SK-N-SH (cell line): ENCODE measurements around the gene CELF4. TPM values are rescaled to one million over a fixed set of nuclear protein-coding genes. Genes with fewer than 3 reads are reported as not detected.

Experiments used
- CTCF ChIA-PET: fragments of 300-600, 350-600 bp; formaldehyde crosslinking; extraction: SDS; loops from one replicate; lab custom pipeline; 2021; lab: Yijun Ruan, JAX
- POLR2A ChIA-PET: fragments of 350-600 bp; sonication (Branson Sonifier 250); formaldehyde crosslinking; extraction: SDS; loops from one replicate; lab custom pipeline; 2020; ENCODE audit warnings: antibody characterized with exemption, inconsistent platforms; lab: Yijun Ruan, JAX
- DNase-seq: peaks from one replicate; pipeline ENCODE4 v3.0.0; 2012
- H2AFZ ChIP-seq: fragments of 200-600 bp; sonication (generic); 2 replicates; pipeline ENCODE4 v1.8.1; 2016; ENCODE audit warnings: antibody characterized with exemption, mild to moderate bottlenecking, low read depth
- H3F3A ChIP-seq: fragments of 200-600 bp; sonication (generic); replicated peaks from 2 replicates; pipeline ENCODE3; 2016; ENCODE audit warnings: antibody characterized with exemption, mild to moderate bottlenecking; ENCODE audit not compliant: insufficient read depth
- H3K27ac ChIP-seq, 2 experiments: fragments of 200-500 bp in 1 of 2; fragments of 200-600 bp in 1 of 2; sonication (Bioruptor generic) in 1 of 2; sonication (generic), shearing (Covaris generic) in 1 of 2; 2 replicates each; pipeline versions ENCODE4 v1.5.1 to v1.6.1; 2014 to 2016; ENCODE audit warnings: low read depth in 2 of 2, inconsistent platforms in 1 of 2, low read length in 1 of 2, mild to moderate bottlenecking in 1 of 2, mixed read lengths in 1 of 2
- H3K27me3 ChIP-seq: fragments of 200-600 bp; sonication (generic), shearing (Covaris generic); 2 replicates; pipeline ENCODE4 v1.6.1; 2016; ENCODE audit warnings: mixed run types; ENCODE audit not compliant: insufficient read depth
- H3K36me3 ChIP-seq, 2 experiments: fragments of 200-500 bp in 1 of 2; fragments of 200-600 bp in 1 of 2; sonication (Bioruptor generic) in 1 of 2; sonication (generic) in 1 of 2; replicated peaks in 1 of 2; 2 replicates each; pipeline versions ENCODE3 to v1.5.1; 2014 to 2016; ENCODE audit warnings: low read length in 1 of 2, mild to moderate bottlenecking in 1 of 2; ENCODE audit not compliant: insufficient read depth in 2 of 2, control insufficient read depth in 1 of 2
- H3K4me1 ChIP-seq, 2 experiments: fragments of 200-500 bp in 1 of 2; fragments of 200-600 bp in 1 of 2; sonication (Bioruptor generic) in 1 of 2; sonication (generic), shearing (Covaris generic) in 1 of 2; 2 replicates each; pipeline versions ENCODE4 v1.5.1 to v1.6.1; 2014 to 2016; ENCODE audit warnings: low read depth in 1 of 2, low read length in 1 of 2, mixed run types in 1 of 2; ENCODE audit not compliant: insufficient read depth in 2 of 2, control insufficient read depth in 1 of 2
- H3K4me2 ChIP-seq: fragments of 200-600 bp; sonication (generic), shearing (Covaris generic); 2 replicates; pipeline ENCODE4 v1.6.1; 2017; ENCODE audit warnings: mixed run types
- H3K4me3 ChIP-seq, 2 experiments: fragments of 200-500 bp in 1 of 2; fragments of 200-600 bp in 1 of 2; sonication (Bioruptor generic) in 1 of 2; sonication (generic), shearing (Covaris generic) in 1 of 2; 2 replicates each; pipeline versions ENCODE4 v1.5.1 to v1.8.1; 2014 to 2016; ENCODE audit warnings: low read depth in 2 of 2, inconsistent platforms in 1 of 2, low read length in 1 of 2, mild to moderate bottlenecking in 1 of 2, mixed read lengths in 1 of 2, moderate library complexity in 1 of 2
- H3K79me2 ChIP-seq: fragments of 200-600 bp; sonication (generic); 2 replicates; pipeline ENCODE4 v1.8.1; 2017; ENCODE audit warnings: mild to moderate bottlenecking; ENCODE audit not compliant: insufficient read depth
- H3K9ac ChIP-seq: fragments of 200-600 bp; sonication (generic); 2 replicates; pipeline ENCODE4 v1.6.1; 2017; ENCODE audit warnings: mixed run types
- H3K9me2 ChIP-seq: fragments of 200-600 bp; sonication (generic); 2 replicates; pipeline ENCODE4 v1.6.1; 2017; ENCODE audit warnings: mixed run types
- H3K9me3 ChIP-seq: fragments of 200-600 bp; sonication (generic); 2 replicates; pipeline ENCODE4 v1.6.1; 2017; ENCODE audit warnings: mixed run types, mild to moderate bottlenecking, moderate library complexity
- H4K20me1 ChIP-seq: fragments of 200-600 bp; sonication (generic); 2 replicates; pipeline ENCODE4 v1.6.1; 2017; ENCODE audit warnings: mild to moderate bottlenecking, mixed run types; ENCODE audit not compliant: insufficient read depth
- ELF1 ChIP-seq: IDR thresholded peaks from 2 replicates; pipeline ENCODE4 v1.4.0; 2012
- EZH2phosphoT487 ChIP-seq: fragments of 200-600 bp; sonication (generic); IDR thresholded peaks from 2 replicates; pipeline ENCODE4 v1.6.1; 2017; ENCODE audit warnings: low read depth, mixed run types, mild to moderate bottlenecking, antibody characterized with exemption, moderate library complexity, borderline replicate concordance
- FOSL2 ChIP-seq: IDR thresholded peaks from 2 replicates; pipeline ENCODE4 v1.4.0; 2012; ENCODE audit warnings: low read depth, mild to moderate bottlenecking, moderate library complexity, borderline replicate concordance
- GABPA ChIP-seq: IDR thresholded peaks from 2 replicates; pipeline ENCODE4 v1.4.0; 2012; ENCODE audit warnings: low read depth, mild to moderate bottlenecking
- GATA2 ChIP-seq: sonication (generic); formaldehyde crosslinking; IDR thresholded peaks from 2 replicates; pipeline ENCODE4 v1.5.0; 2020; ENCODE audit warnings: mild to moderate bottlenecking, missing genetic modification reagents
- JUND ChIP-seq: IDR thresholded peaks from 2 replicates; pipeline ENCODE4 v1.4.0; 2012
- MEF2A ChIP-seq: IDR thresholded peaks from 2 replicates; pipeline ENCODE4 v1.4.0; 2012; ENCODE audit warnings: low read depth, borderline replicate concordance
- NFIC ChIP-seq: IDR thresholded peaks from 2 replicates; pipeline ENCODE4 v1.4.0; 2012; ENCODE audit warnings: borderline replicate concordance
- NRF1 ChIP-seq: IDR thresholded peaks from 2 replicates; pipeline ENCODE4 v1.6.1; 2012; ENCODE audit warnings: low read depth, mild to moderate bottlenecking, low read length
- RAD21 ChIP-seq: IDR thresholded peaks from 2 replicates; pipeline ENCODE4 v1.6.1; 2012; ENCODE audit warnings: mild to moderate bottlenecking, low read length
- RXRA ChIP-seq: IDR thresholded peaks from 2 replicates; pipeline ENCODE4 v1.4.0; 2012; ENCODE audit warnings: low read depth, mild to moderate bottlenecking, borderline replicate concordance
- SIN3A ChIP-seq: IDR thresholded peaks from 2 replicates; pipeline ENCODE4 v1.6.1; 2012; ENCODE audit warnings: low read depth, mild to moderate bottlenecking, low read length, moderate library complexity, borderline replicate concordance
- SMC3 ChIP-seq: IDR thresholded peaks from 2 replicates; pipeline ENCODE4 v1.6.1; 2012; ENCODE audit warnings: low read depth, low read length, improper control_type of control experiment
- TAF1 ChIP-seq: IDR thresholded peaks from 2 replicates; pipeline ENCODE4 v1.6.1; 2012; ENCODE audit warnings: low read depth, mild to moderate bottlenecking, low read length, moderate library complexity, borderline replicate concordance
- TCF12 ChIP-seq: IDR thresholded peaks from 2 replicates; pipeline ENCODE4 v1.4.0; 2012
- YY1 ChIP-seq: IDR thresholded peaks from 2 replicates; pipeline ENCODE4 v1.4.0; 2012; ENCODE audit warnings: low read depth, mild to moderate bottlenecking
- WGBS: methylation state at CpG from one replicate; pipeline ENCODE4 v1.1.6; 2017; ENCODE audit warnings: low lambda C conversion rate; 5-methylcytosine and 5-hydroxymethylcytosine counted together
- polyA plus RNA-seq, 3 experiments: library from polyadenylated mRNA; depleted of rRNA; stranded (reverse); fragments of >200 nt; gene quantifications; 2 replicates each; pipeline ENCODE4 v1.2.3, GENCODE V29; 2012
- TF ChIP-seq, protein P1 (sequence below): IDR thresholded peaks from 2 replicates; pipeline ENCODE4; 2012
- TF ChIP-seq, protein P2 (sequence below): IDR thresholded peaks from 2 replicates; pipeline ENCODE4 v1.4.0; 2012; ENCODE audit warnings: low read depth, borderline replicate concordance
- TF ChIP-seq, protein P3 (sequence below): fragments of 150-350 bp; IDR thresholded peaks from 2 replicates; pipeline ENCODE4 v1.6.1; 2017; ENCODE audit warnings: antibody characterized with exemption, low read length, low read depth, borderline replicate concordance
- TF ChIP-seq, protein P4 (sequence below): IDR thresholded peaks from 2 replicates; pipeline ENCODE4 v1.4.0; 2012; ENCODE audit warnings: low read depth, borderline replicate concordance
- TF ChIP-seq, protein P5 (sequence below): IDR thresholded peaks from 2 replicates; pipeline ENCODE4 v1.6.1; 2012; ENCODE audit warnings: mild to moderate bottlenecking, low read depth, low read length, moderate library complexity
- TF ChIP-seq, protein P6 (sequence below): fragments of 200-600 bp; sonication (generic); IDR thresholded peaks from 2 replicates; pipeline ENCODE4 v1.6.1; 2017; ENCODE audit warnings: antibody characterized with exemption, mild to moderate bottlenecking, moderate library complexity
- TF ChIP-seq, protein P7 (sequence below): IDR thresholded peaks from 2 replicates; pipeline ENCODE4 v1.4.0; 2012; ENCODE audit warnings: low read depth

The CELF4 gene
- polyA plus RNA-seq, 1 of the 3 experiments (the other 2 are of a cell fraction), result 0.26 TPM

DNA sequence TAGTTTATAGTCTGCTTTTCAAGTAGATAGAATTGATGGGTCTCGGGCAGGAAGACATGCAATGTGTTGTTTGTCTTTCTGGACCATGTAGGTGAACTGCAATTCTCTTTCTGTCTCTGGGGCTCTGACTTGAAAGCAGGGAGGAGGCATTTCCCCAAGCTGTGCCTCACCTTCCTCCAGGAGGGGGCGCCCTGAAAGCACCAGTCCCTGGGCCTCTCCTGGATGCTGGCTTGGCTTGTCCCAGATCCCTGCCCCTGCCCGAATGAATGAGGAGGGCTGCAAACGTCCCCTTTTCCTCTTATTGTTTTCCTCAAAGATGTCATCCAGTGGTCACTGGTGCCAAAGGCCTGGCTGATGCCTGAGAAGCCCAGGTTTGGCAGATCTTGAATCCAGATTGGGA, 270.6 kb downstream of the CELF4 start:
- H3K9me2 ChIP-seq, result no peaks in the 10 kb centered on the region
- H3K36me3 ChIP-seq, result no peaks in the 10 kb centered on the region
- POLR2A ChIA-PET, result no interaction called here
- no peak overlapping the region for H3K4me3 ChIP-seq
- no peak overlapping the region for H2AFZ ChIP-seq
- TF ChIP-seq RAD21 (peak; percentile 52), GABPA (no peak), SIN3A (no peak), FOSL2 (no peak), TAF1 (no peak), YY1 (no peak), TCF12 (no peak), MEF2A (no peak), JUND (no peak), RXRA (no peak), NRF1 (no peak), SMC3 (peak; percentile 36), GATA2 (CRISPR knock-in tag) (no peak), EZH2phosphoT487 (no peak), NFIC (no peak), ELF1 (no peak)
- TF ChIP-seq, protein P1, sequence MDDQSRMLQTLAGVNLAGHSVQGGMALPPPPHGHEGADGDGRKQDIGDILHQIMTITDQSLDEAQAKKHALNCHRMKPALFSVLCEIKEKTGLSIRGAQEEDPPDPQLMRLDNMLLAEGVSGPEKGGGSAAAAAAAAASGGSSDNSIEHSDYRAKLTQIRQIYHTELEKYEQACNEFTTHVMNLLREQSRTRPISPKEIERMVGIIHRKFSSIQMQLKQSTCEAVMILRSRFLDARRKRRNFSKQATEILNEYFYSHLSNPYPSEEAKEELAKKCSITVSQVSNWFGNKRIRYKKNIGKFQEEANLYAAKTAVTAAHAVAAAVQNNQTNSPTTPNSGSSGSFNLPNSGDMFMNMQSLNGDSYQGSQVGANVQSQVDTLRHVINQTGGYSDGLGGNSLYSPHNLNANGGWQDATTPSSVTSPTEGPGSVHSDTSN, result no peak
- TF ChIP-seq, protein P2, sequence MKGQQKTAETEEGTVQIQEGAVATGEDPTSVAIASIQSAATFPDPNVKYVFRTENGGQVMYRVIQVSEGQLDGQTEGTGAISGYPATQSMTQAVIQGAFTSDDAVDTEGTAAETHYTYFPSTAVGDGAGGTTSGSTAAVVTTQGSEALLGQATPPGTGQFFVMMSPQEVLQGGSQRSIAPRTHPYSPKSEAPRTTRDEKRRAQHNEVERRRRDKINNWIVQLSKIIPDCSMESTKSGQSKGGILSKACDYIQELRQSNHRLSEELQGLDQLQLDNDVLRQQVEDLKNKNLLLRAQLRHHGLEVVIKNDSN, result no peak
- TF ChIP-seq, protein P3, sequence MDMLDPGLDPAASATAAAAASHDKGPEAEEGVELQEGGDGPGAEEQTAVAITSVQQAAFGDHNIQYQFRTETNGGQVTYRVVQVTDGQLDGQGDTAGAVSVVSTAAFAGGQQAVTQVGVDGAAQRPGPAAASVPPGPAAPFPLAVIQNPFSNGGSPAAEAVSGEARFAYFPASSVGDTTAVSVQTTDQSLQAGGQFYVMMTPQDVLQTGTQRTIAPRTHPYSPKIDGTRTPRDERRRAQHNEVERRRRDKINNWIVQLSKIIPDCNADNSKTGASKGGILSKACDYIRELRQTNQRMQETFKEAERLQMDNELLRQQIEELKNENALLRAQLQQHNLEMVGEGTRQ, result no peak
- TF ChIP-seq, protein P4, sequence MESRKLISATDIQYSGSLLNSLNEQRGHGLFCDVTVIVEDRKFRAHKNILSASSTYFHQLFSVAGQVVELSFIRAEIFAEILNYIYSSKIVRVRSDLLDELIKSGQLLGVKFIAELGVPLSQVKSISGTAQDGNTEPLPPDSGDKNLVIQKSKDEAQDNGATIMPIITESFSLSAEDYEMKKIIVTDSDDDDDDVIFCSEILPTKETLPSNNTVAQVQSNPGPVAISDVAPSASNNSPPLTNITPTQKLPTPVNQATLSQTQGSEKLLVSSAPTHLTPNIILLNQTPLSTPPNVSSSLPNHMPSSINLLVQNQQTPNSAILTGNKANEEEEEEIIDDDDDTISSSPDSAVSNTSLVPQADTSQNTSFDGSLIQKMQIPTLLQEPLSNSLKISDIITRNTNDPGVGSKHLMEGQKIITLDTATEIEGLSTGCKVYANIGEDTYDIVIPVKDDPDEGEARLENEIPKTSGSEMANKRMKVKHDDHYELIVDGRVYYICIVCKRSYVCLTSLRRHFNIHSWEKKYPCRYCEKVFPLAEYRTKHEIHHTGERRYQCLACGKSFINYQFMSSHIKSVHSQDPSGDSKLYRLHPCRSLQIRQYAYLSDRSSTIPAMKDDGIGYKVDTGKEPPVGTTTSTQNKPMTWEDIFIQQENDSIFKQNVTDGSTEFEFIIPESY, result no peak
- TF ChIP-seq, protein P5, sequence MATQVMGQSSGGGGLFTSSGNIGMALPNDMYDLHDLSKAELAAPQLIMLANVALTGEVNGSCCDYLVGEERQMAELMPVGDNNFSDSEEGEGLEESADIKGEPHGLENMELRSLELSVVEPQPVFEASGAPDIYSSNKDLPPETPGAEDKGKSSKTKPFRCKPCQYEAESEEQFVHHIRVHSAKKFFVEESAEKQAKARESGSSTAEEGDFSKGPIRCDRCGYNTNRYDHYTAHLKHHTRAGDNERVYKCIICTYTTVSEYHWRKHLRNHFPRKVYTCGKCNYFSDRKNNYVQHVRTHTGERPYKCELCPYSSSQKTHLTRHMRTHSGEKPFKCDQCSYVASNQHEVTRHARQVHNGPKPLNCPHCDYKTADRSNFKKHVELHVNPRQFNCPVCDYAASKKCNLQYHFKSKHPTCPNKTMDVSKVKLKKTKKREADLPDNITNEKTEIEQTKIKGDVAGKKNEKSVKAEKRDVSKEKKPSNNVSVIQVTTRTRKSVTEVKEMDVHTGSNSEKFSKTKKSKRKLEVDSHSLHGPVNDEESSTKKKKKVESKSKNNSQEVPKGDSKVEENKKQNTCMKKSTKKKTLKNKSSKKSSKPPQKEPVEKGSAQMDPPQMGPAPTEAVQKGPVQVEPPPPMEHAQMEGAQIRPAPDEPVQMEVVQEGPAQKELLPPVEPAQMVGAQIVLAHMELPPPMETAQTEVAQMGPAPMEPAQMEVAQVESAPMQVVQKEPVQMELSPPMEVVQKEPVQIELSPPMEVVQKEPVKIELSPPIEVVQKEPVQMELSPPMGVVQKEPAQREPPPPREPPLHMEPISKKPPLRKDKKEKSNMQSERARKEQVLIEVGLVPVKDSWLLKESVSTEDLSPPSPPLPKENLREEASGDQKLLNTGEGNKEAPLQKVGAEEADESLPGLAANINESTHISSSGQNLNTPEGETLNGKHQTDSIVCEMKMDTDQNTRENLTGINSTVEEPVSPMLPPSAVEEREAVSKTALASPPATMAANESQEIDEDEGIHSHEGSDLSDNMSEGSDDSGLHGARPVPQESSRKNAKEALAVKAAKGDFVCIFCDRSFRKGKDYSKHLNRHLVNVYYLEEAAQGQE, result no peak
- TF ChIP-seq, protein P6, sequence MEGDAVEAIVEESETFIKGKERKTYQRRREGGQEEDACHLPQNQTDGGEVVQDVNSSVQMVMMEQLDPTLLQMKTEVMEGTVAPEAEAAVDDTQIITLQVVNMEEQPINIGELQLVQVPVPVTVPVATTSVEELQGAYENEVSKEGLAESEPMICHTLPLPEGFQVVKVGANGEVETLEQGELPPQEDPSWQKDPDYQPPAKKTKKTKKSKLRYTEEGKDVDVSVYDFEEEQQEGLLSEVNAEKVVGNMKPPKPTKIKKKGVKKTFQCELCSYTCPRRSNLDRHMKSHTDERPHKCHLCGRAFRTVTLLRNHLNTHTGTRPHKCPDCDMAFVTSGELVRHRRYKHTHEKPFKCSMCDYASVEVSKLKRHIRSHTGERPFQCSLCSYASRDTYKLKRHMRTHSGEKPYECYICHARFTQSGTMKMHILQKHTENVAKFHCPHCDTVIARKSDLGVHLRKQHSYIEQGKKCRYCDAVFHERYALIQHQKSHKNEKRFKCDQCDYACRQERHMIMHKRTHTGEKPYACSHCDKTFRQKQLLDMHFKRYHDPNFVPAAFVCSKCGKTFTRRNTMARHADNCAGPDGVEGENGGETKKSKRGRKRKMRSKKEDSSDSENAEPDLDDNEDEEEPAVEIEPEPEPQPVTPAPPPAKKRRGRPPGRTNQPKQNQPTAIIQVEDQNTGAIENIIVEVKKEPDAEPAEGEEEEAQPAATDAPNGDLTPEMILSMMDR, result peak; percentile 62
- TF ChIP-seq, protein P7, sequence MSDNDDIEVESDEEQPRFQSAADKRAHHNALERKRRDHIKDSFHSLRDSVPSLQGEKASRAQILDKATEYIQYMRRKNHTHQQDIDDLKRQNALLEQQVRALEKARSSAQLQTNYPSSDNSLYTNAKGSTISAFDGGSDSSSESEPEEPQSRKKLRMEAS, result no peak
- H3K9me3 ChIP-seq, result no peaks in the 10 kb centered on the region
- no peaks in the 10 kb centered on the region for H3F3A ChIP-seq
- H3K9ac ChIP-seq, result no peak overlapping the region
- H3K4me1 ChIP-seq, result peaks cover 7 to 28% of the 10 kb centered on the region in 2 experiments; a peak in 2 of 4 replicates
- H3K79me2 ChIP-seq, result no peaks in the 10 kb centered on the region
- H4K20me1 ChIP-seq, result no peaks in the 10 kb centered on the region
- no peak overlapping the region for H3K4me2 ChIP-seq
- CTCF ChIA-PET, result interaction anchor here (0.6 to 1.2 kb wide), 4 partner anchors 17 to 345 kb away, joined by 3 to 4 read pairs (median 3); no protein-coding TSS in a partner anchor
- H3K27me3 ChIP-seq, result no peaks in the 10 kb centered on the region; the same call in 1 of the 2 replicates
- no peak overlapping the region for H3K27ac ChIP-seq
- WGBS, result 27% methylated on average over 4 of the region's 4 CpGs
- DNase-seq, result no peak
